ENCODE measurements around the gene BRD4.

- TF ChIP-seq EZH2 (IDR thresholded peaks at IDR 0.05; ENCODE audit: borderline replicate concordance, insufficient read depth, low read length, poor library complexity, severe bottlenecking) (no peak), CTCF (IDR thresholded peaks at IDR 0.05; ENCODE audit: poor library complexity, severe bottlenecking) (no peak), EP300 (conservative IDR thresholded peaks at IDR 0.05; ENCODE audit: poor library complexity, severe bottlenecking) (no peak), POLR2AphosphoS5 (IDR thresholded peaks at IDR 0.05) (no peak), MXI1 (conservative IDR thresholded peaks at IDR 0.05; ENCODE audit: poor library complexity, severe bottlenecking) (no peak)
- TF ChIP-seq, protein P1, sequence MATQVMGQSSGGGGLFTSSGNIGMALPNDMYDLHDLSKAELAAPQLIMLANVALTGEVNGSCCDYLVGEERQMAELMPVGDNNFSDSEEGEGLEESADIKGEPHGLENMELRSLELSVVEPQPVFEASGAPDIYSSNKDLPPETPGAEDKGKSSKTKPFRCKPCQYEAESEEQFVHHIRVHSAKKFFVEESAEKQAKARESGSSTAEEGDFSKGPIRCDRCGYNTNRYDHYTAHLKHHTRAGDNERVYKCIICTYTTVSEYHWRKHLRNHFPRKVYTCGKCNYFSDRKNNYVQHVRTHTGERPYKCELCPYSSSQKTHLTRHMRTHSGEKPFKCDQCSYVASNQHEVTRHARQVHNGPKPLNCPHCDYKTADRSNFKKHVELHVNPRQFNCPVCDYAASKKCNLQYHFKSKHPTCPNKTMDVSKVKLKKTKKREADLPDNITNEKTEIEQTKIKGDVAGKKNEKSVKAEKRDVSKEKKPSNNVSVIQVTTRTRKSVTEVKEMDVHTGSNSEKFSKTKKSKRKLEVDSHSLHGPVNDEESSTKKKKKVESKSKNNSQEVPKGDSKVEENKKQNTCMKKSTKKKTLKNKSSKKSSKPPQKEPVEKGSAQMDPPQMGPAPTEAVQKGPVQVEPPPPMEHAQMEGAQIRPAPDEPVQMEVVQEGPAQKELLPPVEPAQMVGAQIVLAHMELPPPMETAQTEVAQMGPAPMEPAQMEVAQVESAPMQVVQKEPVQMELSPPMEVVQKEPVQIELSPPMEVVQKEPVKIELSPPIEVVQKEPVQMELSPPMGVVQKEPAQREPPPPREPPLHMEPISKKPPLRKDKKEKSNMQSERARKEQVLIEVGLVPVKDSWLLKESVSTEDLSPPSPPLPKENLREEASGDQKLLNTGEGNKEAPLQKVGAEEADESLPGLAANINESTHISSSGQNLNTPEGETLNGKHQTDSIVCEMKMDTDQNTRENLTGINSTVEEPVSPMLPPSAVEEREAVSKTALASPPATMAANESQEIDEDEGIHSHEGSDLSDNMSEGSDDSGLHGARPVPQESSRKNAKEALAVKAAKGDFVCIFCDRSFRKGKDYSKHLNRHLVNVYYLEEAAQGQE (IDR thresholded peaks at IDR 0.05; ENCODE audit: borderline replicate concordance), result no peak
Observed at GRCh38 chr19:15197275-15197941, 134.9 kb downstream of the BRD4 start.

Measured in neural cell (in vitro differentiated cells).